Activated T-cell treated with anti-CD3 and anti-CD28 coated beads for 1 hour (primary cell): ENCODE measurements around the gene ERLIN1.

Source experiments
- DNase-seq: peaks from one replicate; pipeline ENCODE4 v3.0.0-alpha.2; 2020; ENCODE audit warnings: low read depth

Gene ERLIN1

GRCh38 chr10:100172349-100172748 lies 13.5 kb downstream of the ERLIN1 start:
- no peak for DNase-seq

- no peak for DNase-seq
Measured at GRCh38 chr10:100168313-100168643, 17.6 kb downstream of the ERLIN1 start.

GRCh38 chr10:100167553-100168312 lies 18.1 kb downstream of the ERLIN1 start:
- no peak for DNase-seq

- no peak for DNase-seq
Measured at GRCh38 chr10:100163704-100164621, 21.9 kb downstream of the ERLIN1 start.

- no peak for DNase-seq
Measured at GRCh38 chr10:100162696-100163095, 23.1 kb downstream of the ERLIN1 start.

GRCh38 chr10:100158044-100158805 lies 27.6 kb downstream of the ERLIN1 start:
- no peak for DNase-seq

- DNase-seq, result no peak
Measured at GRCh38 chr10:100157156-100157555, 28.7 kb downstream of the ERLIN1 start.

- no peak for DNase-seq
Measured at GRCh38 chr10:100155936-100156335, 29.9 kb downstream of the ERLIN1 start.

GRCh38 chr10:100154666-100155065 lies 31.2 kb downstream of the ERLIN1 start:
- no peak for DNase-seq

- DNase-seq, result no peak
Measured at GRCh38 chr10:100153239-100153825, 32.5 kb downstream of the ERLIN1 start.

- no peak for DNase-seq
Measured at GRCh38 chr10:100151723-100152300, 34.0 kb downstream of the ERLIN1 start.

GRCh38 chr10:100148353-100149211 lies 37.2 kb downstream of the ERLIN1 start:
- no peak for DNase-seq

- DNase-seq, result no peak
Measured at GRCh38 chr10:100146875-100147650, 38.8 kb downstream of the ERLIN1 start.

GRCh38 chr10:100146398-100146797 lies 39.4 kb downstream of the ERLIN1 start:
- no peak for DNase-seq

- no peak for DNase-seq
Measured at GRCh38 chr10:100143756-100144155, 42.1 kb downstream of the ERLIN1 start.

- no peak for DNase-seq
Measured at GRCh38 chr10:100141446-100142087, 44.3 kb downstream of the ERLIN1 start.

- DNase-seq, result no peak
Measured at GRCh38 chr10:100140070-100140469, 45.8 kb downstream of the ERLIN1 start.

- DNase-seq, result no peak
Measured at GRCh38 chr10:100138921-100139496, 46.8 kb downstream of the ERLIN1 start.

- no peak for DNase-seq
Measured at GRCh38 chr10:100135486-100135885, 50.3 kb downstream of the ERLIN1 start.
